ENCODE data around the gene C1QTNF4. TPM values are rescaled to one million over a fixed set of nuclear protein-coding genes. Genes with fewer than 3 reads are reported as not detected.
"Not testable (repeated sequence)": the region's sequence is repeated elsewhere in the genome, so short reads cannot be mapped to it uniquely, and the experiment has no call there.

C1QTNF4 gene
- total and polyA plus RNA-seq, 10 donors: 0.41 to 2.5 (median 1.3) TPM

DNA sequence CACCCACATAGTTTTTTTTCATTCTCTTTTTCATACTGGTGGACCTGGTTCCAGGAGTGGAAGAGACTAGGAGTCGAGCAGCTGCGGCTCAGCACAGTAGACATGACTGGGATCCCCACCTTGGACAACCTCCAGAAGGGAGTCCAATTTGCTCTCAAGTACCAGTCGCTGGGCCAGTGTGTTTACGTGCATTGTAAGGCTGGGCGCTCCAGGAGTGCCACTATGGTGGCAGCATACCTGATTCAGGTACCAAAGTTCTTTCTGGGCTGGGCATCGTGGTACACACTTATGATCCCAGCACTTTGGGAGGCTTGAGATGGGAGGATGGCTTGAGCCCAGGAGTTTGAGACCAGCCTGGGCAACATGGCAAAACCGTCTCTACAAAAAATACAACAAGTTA lies 24.6 kb downstream of the C1QTNF4 start:
- Histone ChIP-seq H3K9me3 (no peaks in the 10 kb centered on the region), H3K27ac (no peak overlapping the region), H3K4me3 (no peak overlapping the region), H3K27me3 (replicated peaks in 1 of 7) (no peaks in the 10 kb centered on the region), H3K4me1 (peaks cover 11 to 65% (median 20%) of the 10 kb centered on the region in 6 donors), H3K36me3 (peaks cover 9 to 63% (median 45%) of the 10 kb centered on the region in 6 donors)
- intact Hi-C loops (cut with DNase I; ENCODE audit: low total_unique reads): no loop called here
- TF ChIP-seq POLR2A (IDR thresholded peaks at IDR 0.05) (no peak), POLR2AphosphoS5 (IDR thresholded peaks at IDR 0.05) (no peak)
- TF ChIP-seq, protein P1, sequence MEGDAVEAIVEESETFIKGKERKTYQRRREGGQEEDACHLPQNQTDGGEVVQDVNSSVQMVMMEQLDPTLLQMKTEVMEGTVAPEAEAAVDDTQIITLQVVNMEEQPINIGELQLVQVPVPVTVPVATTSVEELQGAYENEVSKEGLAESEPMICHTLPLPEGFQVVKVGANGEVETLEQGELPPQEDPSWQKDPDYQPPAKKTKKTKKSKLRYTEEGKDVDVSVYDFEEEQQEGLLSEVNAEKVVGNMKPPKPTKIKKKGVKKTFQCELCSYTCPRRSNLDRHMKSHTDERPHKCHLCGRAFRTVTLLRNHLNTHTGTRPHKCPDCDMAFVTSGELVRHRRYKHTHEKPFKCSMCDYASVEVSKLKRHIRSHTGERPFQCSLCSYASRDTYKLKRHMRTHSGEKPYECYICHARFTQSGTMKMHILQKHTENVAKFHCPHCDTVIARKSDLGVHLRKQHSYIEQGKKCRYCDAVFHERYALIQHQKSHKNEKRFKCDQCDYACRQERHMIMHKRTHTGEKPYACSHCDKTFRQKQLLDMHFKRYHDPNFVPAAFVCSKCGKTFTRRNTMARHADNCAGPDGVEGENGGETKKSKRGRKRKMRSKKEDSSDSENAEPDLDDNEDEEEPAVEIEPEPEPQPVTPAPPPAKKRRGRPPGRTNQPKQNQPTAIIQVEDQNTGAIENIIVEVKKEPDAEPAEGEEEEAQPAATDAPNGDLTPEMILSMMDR (IDR thresholded peaks at IDR 0.05 in 8 of 11, conservative IDR thresholded peaks at IDR 0.05 in 3 of 11): no peak
- WGBS, 5 donors: 95 to 99% (median 98%) methylated on average over 7 of the region's 7 CpGs
- peak; percentile 10 for DNase-seq

DNA sequence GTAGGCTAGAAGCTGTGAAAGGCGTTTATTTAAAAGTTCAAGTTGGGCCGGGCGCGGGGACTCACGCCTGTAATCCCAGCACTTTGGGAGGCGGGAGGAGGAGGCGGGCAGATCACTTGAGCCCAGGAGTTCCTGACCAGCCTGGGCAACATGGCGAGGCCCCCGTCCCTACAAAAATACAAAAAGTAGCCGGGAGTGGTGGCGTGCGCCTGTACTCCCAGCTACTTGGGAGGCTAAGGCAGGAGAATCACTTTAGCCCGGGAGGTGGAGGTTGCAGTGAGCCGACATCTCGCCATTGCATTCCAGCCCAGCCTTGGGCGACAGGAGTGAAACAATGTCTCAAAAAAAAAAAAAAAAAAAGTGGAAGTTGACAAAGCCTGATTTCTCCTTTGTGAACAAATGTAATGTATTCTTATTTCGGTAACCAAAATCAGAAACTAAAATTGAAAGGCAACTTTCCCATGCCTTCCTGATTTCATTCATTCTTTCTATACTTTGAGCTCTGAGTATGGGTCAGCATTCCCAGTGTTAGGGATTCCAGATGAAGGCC lies 28.0 kb downstream of the C1QTNF4 start:
- H3K27ac ChIP-seq: peak overlapping the region; percentile 55 to 84 (median 80)
- TF ChIP-seq POLR2A (IDR thresholded peaks at IDR 0.05) (no peak), POLR2AphosphoS5 (IDR thresholded peaks at IDR 0.05) (no peak)
- TF ChIP-seq, protein P1 (IDR thresholded peaks at IDR 0.05 in 8 of 11, conservative IDR thresholded peaks at IDR 0.05 in 3 of 11): no peak
- intact Hi-C loops (cut with DNase I; ENCODE audit: low total_unique reads): no loop called here
- H3K4me3 ChIP-seq: peak overlapping the region; percentile 75 to 97 (median 84)
- no peaks in the 10 kb centered on the region for H3K27me3 ChIP-seq (replicated peaks in 1 of 7)
- H3K9me3 ChIP-seq: no peaks in the 10 kb centered on the region
- WGBS, 5 donors: 13 to 21% (median 17%) methylated on average over 17 of the region's 17 CpGs
- peak; percentile 73 for DNase-seq
- H3K36me3 ChIP-seq: peaks cover 0 to 29% (median 11%) of the 10 kb centered on the region in 6 donors
- H3K4me1 ChIP-seq: peaks cover 12 to 43% (median 24%) of the 10 kb centered on the region in 6 donors

DNA sequence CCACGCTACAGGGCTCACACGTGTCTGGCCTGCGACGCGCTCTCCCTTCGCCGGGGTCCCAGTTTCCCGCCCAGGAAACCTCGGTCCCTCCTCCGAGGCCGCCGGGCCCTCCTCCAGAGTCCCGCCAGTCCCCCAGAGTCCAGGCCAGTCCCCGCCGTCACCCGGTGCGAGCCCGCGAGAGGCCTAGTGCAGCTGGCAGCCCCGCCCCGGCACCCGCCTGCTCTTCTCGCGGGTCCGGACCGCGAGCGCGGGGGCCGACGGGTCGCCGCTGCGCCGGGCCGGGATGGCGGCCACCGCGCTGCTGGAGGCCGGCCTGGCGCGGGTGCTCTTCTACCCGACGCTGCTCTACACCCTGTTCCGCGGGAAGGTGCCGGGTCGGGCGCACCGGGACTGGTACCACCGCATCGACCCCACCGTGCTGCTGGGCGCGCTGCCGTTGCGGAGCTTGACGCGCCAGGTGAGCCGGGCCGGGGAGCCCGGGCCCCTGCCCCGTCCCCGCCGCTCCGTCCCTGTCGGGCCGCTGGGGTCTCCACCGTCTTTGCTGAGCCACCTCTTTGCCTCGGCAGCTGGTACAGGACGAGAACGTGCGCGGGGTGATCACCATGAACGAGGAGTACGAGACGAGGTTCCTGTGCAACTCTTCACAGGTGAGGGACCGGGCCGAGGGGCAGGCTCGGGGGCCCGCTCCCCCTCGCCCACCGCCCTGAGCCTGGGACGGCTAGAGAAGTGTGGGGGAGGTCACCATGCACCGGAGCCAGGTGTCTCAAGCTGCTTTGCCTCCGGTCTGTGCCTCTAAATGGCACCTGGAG lies 28.7 kb downstream of the C1QTNF4 start, which contains the start of gene PTPMT1:
Gene PTPMT1 (plus strand): TSS at position 260 of the 809 bp plus-strand sequence. CDS start 24 bp downstream, at position 284.
- Histone ChIP-seq H3K4me1 (peaks cover 12 to 36% (median 24%) of the 10 kb centered on the region in 6 donors), H3K27me3 (replicated peaks in 1 of 7) (no peaks in the 10 kb centered on the region), H3K9me3 (no peaks in the 10 kb centered on the region), H3K36me3 (peaks cover 0 to 22% (median 7%) of the 10 kb centered on the region in 6 donors), H3K4me3 (peak within 1 kb of the TSS; percentile 75 to 97 (median 84)), H3K27ac (peak within 1 kb of the TSS; percentile 55 to 84 (median 80))
- WGBS, 5 donors: 1 to 3% (median 1%) methylated on average over 20 to 86 of the region's 86 CpGs
- peak; percentile 94 for DNase-seq
- TF ChIP-seq POLR2AphosphoS5 (IDR thresholded peaks at IDR 0.05): peak; percentile 40 to 76 (median 67)
- TF ChIP-seq, protein P1 (IDR thresholded peaks at IDR 0.05 in 8 of 11, conservative IDR thresholded peaks at IDR 0.05 in 3 of 11): no peak
- TF ChIP-seq POLR2A (IDR thresholded peaks at IDR 0.05): no peak
- intact Hi-C loops (cut with DNase I; ENCODE audit: low total_unique reads): no loop called here

DNA sequence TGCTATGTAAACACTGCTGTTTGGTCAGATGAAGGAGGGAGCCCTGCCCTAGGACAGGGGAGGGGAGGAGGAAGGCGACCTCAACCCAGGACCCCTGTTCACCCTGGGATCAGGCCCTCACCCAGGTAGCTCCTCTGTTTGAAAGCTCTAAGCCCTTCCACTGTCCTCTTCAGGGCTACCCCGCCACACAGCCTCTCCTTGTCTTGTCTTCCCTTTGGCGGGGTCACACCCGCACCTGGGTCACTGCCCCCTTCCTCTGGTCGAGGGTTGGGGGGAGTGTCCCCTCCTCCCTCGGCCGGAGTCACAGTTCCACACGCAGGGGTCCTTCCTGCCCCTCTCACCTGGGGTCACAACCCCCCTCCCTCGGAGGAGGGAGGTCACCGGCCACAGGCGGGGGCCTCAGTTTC lies 29.3 kb downstream of the C1QTNF4 start:
- TF ChIP-seq POLR2A (IDR thresholded peaks at IDR 0.05) (no peak), POLR2AphosphoS5 (IDR thresholded peaks at IDR 0.05) (no peak)
- TF ChIP-seq, protein P1 (IDR thresholded peaks at IDR 0.05 in 8 of 11, conservative IDR thresholded peaks at IDR 0.05 in 3 of 11): no peak
- peaks cover 0 to 16% (median 4%) of the 10 kb centered on the region in 6 donors for H3K36me3 ChIP-seq
- H3K4me1 ChIP-seq: peaks cover 12 to 34% (median 24%) of the 10 kb centered on the region in 6 donors
- H3K27me3 ChIP-seq (replicated peaks in 1 of 7): no peaks in the 10 kb centered on the region
- intact Hi-C loops (cut with DNase I; ENCODE audit: low total_unique reads): no loop called here
- 8 to 14% (median 10%) methylated on average over 6 to 11 of the region's 11 CpGs for WGBS, 5 donors
- DNase-seq: no peak
- peak overlapping the region; percentile 75 to 97 (median 84) for H3K4me3 ChIP-seq
- H3K27ac ChIP-seq: peak overlapping the region; percentile 55 to 84 (median 80)
- H3K9me3 ChIP-seq: no peaks in the 10 kb centered on the region

DNA sequence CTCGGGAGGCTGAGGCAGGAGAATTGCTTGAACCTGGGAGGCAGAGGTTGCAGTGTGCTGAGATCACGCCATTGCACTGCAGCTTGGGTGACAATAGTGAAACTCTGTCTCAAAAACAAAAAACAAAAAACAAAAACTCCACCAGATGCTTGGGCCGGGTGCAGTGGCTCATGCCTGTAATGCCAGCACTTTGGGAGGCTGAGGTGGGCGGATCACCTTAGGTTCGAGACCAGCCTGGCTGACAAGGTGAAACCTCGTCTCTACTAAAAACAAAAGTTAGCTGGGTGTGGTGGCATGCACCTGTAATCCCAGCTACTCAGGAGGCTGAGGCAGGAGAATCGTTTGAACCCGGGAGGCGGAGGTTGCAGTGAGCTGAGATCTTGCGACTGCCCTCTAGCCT lies 29.8 kb downstream of the C1QTNF4 start:
- 89 to 95% (median 91%) methylated on average over 10 of the region's 10 CpGs for WGBS, 5 donors
- H3K9me3 ChIP-seq; intact Hi-C loops (cut with DNase I; ENCODE audit: low total_unique reads); H3K27ac ChIP-seq; H3K27me3 ChIP-seq (replicated peaks in 1 of 7): not testable (repeated sequence)
- peak; percentile 54 for DNase-seq
- H3K36me3 ChIP-seq: peaks cover 0 to 11% (median 0%) of the 10 kb centered on the region in 6 donors
- peaks cover 12 to 34% (median 24%) of the 10 kb centered on the region in 6 donors for H3K4me1 ChIP-seq
- peak overlapping the region in 2 of 8 donors; percentile 80 to 97 for H3K4me3 ChIP-seq

DNA sequence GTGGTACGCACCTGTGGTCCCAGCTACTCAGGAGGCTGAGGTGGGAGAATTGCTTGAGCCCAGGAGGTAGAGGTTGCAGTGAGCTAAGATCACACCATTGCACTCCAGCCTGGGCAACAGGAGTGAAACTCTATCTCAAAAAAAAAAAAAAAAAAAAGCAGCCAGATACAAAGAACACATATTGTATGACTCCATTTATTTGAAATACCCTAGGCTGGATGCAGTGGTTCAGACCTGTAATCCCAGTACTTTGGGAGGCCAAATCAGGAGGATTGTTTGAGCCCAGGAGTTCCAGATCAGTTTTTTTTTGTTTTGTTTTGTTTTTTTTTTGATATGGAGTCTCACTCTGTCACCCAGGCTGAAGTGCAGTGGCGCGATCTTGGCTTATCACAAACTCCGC lies 31.8 kb downstream of the C1QTNF4 start:
- intact Hi-C loops (cut with DNase I; ENCODE audit: low total_unique reads); H3K36me3 ChIP-seq; H3K4me3 ChIP-seq; H3K9me3 ChIP-seq; H3K27ac ChIP-seq; H3K27me3 ChIP-seq (replicated peaks in 1 of 7): not testable (repeated sequence)
- peak; percentile 14 for DNase-seq
- WGBS, 5 donors: 95 to 100% (median 97%) methylated on average over 4 of the region's 4 CpGs
- H3K4me1 ChIP-seq: peaks cover 12 to 30% (median 24%) of the 10 kb centered on the region in 6 donors
